ENCODE results near the gene GATAD2A. TPM values are rescaled to one million over a fixed set of nuclear protein-coding genes. Genes with fewer than 3 reads are reported as not detected.
"Not testable (repeated sequence)": the region's sequence is repeated elsewhere in the genome, so short reads cannot be mapped to it uniquely, and the experiment has no call there.

GATAD2A gene
- polyA plus RNA-seq, 4 donors: 40.6 to 57.7 (median 50.0) TPM

- DNase-seq (ENCODE audit: low read depth in 4 of 4, low spot score in 2 of 4): no peak
Measured at GRCh38 chr19:19387108-19387507, 18.4 kb upstream of the GATAD2A start.

GRCh38 chr19:19388568-19389555 is 16.6 kb upstream of the GATAD2A start:
- no peak for DNase-seq (ENCODE audit: low read depth in 4 of 4, low spot score in 2 of 4)

DNA sequence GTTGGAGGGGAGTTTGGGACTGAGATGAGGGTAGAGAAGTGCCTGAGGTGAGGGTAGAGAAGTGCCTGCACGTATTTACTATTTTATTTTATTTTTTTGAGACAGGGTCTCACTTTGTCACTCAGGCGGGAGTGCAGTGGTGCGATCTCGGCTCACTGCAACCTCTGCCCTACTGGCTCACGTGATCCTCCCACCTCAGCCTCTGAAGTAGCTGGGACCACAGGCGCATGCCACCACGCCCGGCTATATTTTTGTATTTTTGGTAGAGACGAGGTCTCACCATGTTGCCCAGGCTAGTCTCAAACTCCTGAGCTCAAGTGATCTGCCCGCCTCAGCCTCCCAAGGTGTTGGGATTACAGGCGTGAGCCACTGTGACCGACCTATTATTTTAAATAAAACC is 15.8 kb upstream of the GATAD2A start:
- DNase-seq (ENCODE audit: low read depth in 4 of 4, low spot score in 2 of 4): not testable (repeated sequence)

DNA sequence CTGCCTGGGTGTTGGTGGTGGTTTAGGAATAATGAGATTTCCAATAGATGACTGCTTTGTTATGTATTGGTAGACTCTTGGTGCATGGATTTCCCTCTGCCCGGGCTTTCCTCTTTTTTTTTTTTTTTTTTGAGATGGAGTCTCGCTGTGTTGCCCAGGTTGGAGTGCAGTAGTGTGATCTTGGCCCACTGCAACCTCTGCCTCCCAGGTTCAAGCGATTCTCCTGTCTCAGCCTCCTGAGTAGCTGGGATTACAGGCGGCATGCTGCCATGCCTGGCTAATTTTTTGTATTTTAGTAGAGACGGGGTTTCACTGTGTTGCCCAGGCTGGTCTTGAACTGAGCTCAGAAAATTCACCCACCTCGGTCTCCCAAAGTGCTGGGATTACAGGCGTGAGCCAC is 11.1 kb upstream of the GATAD2A start:
- not testable (repeated sequence) for DNase-seq (ENCODE audit: low read depth in 4 of 4, low spot score in 2 of 4)

GRCh38 chr19:19399733-19400433 is 5.6 kb upstream of the GATAD2A start:
- no peak for DNase-seq (ENCODE audit: low read depth in 4 of 4, low spot score in 2 of 4)

GRCh38 chr19:19402656-19403372 is 2.7 kb upstream of the GATAD2A start:
- DNase-seq (ENCODE audit: low read depth in 4 of 4, low spot score in 2 of 4): no peak

GRCh38 chr19:19403373-19403901 is 2.0 kb upstream of the GATAD2A start:
- DNase-seq (ENCODE audit: low read depth in 4 of 4, low spot score in 2 of 4): no peak

- no peak for DNase-seq (ENCODE audit: low read depth in 4 of 4, low spot score in 2 of 4)
Measured at GRCh38 chr19:19405971-19406877, 749 bp downstream of the GATAD2A start.

- DNase-seq (ENCODE audit: low read depth in 4 of 4, low spot score in 2 of 4): no peak
Measured at GRCh38 chr19:19406878-19407632, 1.6 kb downstream of the GATAD2A start.

GRCh38 chr19:19407633-19407930 is 2.1 kb downstream of the GATAD2A start:
- no peak for DNase-seq (ENCODE audit: low read depth in 4 of 4, low spot score in 2 of 4)

- DNase-seq (ENCODE audit: low read depth in 4 of 4, low spot score in 2 of 4): no peak
Measured at GRCh38 chr19:19409205-19409604, 3.7 kb downstream of the GATAD2A start.

DNA sequence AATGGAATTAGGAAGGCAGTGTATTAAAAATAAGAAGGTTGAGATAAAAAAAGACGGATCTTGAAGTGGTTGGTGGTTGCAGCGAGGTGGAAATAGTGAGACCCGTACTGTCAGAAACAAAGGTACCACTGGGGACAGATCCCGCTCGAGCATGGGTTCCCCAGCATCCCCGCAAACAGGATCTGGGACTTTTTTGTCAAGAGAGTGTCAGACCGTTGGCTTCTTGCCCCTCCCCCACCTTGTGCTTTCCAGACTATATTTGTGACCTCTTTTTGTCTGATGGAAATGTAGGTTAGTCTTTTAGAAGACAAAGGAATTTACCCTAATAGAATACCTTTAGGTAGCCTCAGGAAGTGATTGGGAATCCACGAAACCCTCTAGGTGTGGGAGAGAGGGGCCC is 4.2 kb downstream of the GATAD2A start:
- no peak for DNase-seq (ENCODE audit: low read depth in 4 of 4, low spot score in 2 of 4)

DNA sequence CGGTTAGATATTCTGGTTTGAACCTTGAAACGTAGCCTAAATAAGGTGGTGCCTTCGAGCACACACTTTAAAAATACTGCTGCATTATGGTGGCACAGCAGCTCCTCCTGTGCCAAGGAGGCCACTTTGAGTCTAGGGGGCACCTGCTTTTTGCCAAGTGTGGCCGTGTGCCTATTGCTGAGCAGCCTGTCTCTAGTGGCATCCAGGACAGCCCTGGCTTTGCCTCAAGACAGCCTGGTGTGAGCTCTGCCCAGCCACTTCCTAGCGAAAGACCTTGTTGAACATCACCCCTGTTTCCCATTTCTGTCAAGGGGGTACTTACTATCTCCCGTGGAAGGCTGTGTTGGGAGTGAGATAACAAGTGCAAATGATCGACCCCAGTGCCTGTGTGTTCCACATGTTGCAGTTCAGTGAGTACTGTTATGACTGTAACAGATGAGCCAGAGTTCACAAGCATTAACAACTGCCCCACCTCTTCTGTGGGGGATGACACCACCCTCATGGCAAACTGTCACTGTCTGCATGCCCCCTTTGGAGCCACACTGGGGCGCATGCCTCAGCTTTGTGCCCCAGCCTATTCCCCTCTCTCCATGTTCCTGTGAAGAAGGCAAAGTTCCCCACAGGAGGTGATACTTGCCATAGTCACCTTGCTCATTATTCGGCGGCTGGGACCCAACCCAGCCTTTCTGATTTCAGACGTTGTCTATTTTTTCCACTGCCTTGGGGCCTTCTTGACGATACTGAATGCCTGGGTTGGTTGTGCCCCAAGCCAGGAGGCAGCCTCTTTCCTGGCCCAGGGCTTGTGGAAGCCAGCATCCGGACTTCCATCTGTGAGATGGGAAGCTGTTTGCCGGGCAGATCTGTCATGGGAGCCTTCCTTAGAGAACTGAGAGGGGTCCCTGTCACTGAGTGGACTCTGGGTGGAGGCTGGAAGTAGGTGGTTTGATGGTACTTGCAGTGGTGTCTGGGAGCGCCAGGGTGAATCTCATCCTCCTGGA is 5.4 kb downstream of the GATAD2A start:
- DNase-seq (ENCODE audit: low read depth in 4 of 4, low spot score in 2 of 4): no peak

DNA sequence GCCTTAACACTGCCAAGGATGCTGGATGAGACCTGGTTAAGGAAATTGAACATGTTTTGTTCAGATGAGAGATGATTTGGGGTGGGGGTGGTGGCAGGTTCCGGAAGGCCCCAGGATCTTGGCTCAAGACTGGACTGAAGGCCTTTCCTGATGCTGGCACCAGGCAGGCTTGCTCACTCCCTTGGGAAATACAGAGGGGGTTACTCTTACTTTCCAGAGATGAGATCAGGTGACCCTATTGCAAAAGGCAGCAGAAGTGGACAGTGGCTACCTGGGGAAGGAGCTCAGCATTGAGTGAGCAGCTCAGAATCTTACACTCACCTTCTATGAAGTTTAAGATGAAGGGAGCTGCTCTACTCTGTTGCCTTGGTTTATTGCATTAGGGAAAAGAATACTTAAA is 10.8 kb downstream of the GATAD2A start:
- DNase-seq (ENCODE audit: low read depth in 4 of 4, low spot score in 2 of 4): no peak

DNA sequence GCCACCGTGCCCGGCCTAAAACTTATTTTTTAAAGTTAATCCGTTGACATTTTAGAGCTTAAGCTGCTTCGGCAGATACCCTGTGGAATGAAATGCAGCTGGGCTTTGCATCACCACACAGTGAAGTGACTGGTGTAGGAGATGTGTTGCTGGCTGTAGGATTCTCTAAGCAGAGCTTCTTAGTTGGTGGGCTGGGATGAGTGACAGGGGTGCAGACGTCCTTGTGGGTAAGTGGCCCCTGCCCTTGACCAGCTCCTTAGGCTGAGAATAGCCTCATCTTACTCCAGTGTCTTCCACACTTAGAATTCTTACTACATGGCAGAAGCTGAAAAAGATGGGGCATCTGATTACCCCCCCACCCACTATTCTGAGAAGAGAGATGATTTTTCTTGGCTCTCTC is 11.6 kb downstream of the GATAD2A start:
- DNase-seq (ENCODE audit: low read depth in 4 of 4, low spot score in 2 of 4): no peak

DNA sequence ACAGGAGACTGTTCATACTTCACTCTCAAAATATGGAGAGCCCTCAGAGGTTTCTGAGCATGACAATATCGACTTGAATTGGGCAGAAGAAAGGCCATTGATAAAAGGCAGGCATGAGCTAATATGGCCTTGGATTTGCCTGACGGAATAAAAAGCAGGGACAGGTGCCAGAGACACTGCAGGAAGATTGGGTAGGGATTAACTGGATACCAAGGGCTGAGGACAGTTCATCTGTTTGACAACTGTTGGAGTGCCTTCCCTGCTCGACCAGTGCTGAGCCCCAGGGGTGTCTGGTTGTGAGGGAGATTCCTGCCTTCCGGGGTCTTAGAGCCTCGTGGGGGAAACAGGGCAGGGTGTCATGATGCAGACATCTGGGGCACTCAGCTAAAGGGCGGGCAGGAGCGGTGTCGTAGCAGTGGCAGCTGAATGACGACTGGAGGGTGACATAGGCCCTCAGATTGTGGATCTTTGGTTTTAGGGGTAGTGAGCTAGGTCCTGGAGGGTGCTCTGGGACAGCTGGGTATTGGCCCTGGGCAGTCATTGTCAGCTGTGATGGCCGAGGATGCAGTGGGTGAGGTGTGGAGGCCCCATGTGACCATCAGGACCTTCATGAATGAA is 12.3 kb downstream of the GATAD2A start:
- no peak for DNase-seq (ENCODE audit: low read depth in 4 of 4, low spot score in 2 of 4)

DNA sequence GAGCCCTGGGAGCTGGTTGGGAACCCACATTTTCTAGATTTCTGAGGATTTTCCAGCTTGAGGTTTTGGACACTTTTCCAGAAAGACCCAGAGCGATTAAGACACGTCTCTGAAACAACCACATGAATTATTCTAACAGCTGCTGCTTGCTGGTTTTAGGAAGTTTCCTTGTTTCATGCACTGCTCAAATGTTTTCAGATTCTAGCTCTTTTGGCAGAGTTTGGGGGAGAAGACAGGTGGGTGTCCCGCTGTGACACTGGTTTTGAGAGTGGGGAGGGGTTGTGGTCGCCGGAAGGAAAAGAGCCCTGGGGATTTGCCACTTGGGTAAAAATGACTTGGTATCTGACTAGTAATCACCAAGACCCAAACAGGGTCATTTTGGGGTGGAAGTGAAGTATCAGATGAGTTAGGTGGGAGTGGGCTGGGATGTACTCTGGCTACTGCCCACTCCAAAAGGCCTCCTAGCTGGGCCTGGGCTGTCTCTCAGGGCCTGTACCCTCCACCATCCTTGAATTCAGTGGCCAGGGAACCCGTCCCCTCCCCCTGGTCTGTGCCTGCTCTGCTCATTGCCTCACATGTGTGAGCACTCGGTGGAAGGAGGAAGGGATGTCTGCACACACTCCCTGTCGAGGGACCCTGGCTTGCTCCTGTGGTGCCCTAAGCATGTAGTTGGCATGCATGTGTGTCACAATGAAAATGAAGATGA is 13.2 kb downstream of the GATAD2A start:
- DNase-seq (ENCODE audit: low read depth in 4 of 4, low spot score in 2 of 4): no peak

All from left renal cortex interstitium (tissue), 4 donors.